HEK293T (cell line): ENCODE measurements around the gene APBB2.

Source experiments
- BHLHE40 ChIP-seq: fragments of 450-650 bp; IDR thresholded peaks from 2 replicates; pipeline ENCODE4 v1.6.1; 2016; ENCODE audit warnings: mild to moderate bottlenecking, moderate library complexity, borderline replicate concordance
- FOXK2 ChIP-seq: fragments of 450-650 bp; IDR thresholded peaks from 2 replicates; pipeline ENCODE4 v1.6.1; 2016; ENCODE audit warnings: mild to moderate bottlenecking
- FOXM1 ChIP-seq: fragments of 450-650 bp; IDR thresholded peaks from 2 replicates; pipeline ENCODE4 v1.6.1; 2017; ENCODE audit warnings: mild to moderate bottlenecking, borderline replicate concordance
- HDGF ChIP-seq: fragments of 450-650 bp; IDR thresholded peaks from 2 replicates; pipeline ENCODE4 v1.6.1; 2017; ENCODE audit warnings: antibody characterized with exemption, borderline replicate concordance
- NFRKB ChIP-seq: fragments of 450-650 bp; IDR thresholded peaks from 2 replicates; pipeline ENCODE4 v1.6.1; 2016; ENCODE audit warnings: mild to moderate bottlenecking, moderate library complexity
- ZNF384 ChIP-seq: fragments of 450-650 bp; IDR thresholded peaks from 2 replicates; pipeline ENCODE4 v1.6.1; 2016

- no peak for TF ChIP-seq HDGF
- TF ChIP-seq FOXM1: no peak
- no peak for TF ChIP-seq NFRKB
- no peak for TF ChIP-seq ZNF384
- TF ChIP-seq BHLHE40: no peak
- TF ChIP-seq FOXK2: no peak
Observed at GRCh38 chr4:41205854-41206460, 8.4 kb downstream of the APBB2 start.
